NCI-H2196 treated with DMSO at 0.1 percent for 48 hours (cell line): ENCODE data around the gene GSC.
"Not testable (repeated sequence)": the region's sequence is repeated elsewhere in the genome, so short reads cannot be mapped to it uniquely, and the experiment has no call there.

Experiments used
- DNase-seq: peaks from one replicate; lab custom pipeline; 2025; ENCODE audit not compliant: unreplicated experiment; lab: John Stamatoyannopoulos, UW

GSC gene

GRCh38 chr14:94747739-94748138 is 22.2 kb downstream of the GSC start:
- DNase-seq: no peak

- DNase-seq: not testable (repeated sequence)
These were observed 22.8 kb downstream of the GSC start for GRCh38 chr14:94747153-94747552.

- DNase-seq: no peak
These were observed 23.8 kb downstream of the GSC start for GRCh38 chr14:94746131-94746530.

- no peak for DNase-seq
These were observed 31.2 kb downstream of the GSC start for GRCh38 chr14:94738751-94739150.

GRCh38 chr14:94738097-94738496 is 31.8 kb downstream of the GSC start:
- no peak for DNase-seq

- DNase-seq: no peak
These were observed 41.0 kb downstream of the GSC start for GRCh38 chr14:94728950-94729349.

GRCh38 chr14:94728440-94728839 is 41.5 kb downstream of the GSC start:
- not testable (repeated sequence) for DNase-seq

GRCh38 chr14:94726649-94727048 is 43.3 kb downstream of the GSC start:
- not testable (repeated sequence) for DNase-seq

GRCh38 chr14:94724993-94725392 is 44.9 kb downstream of the GSC start:
- DNase-seq: no peak

- no peak for DNase-seq
These were observed 47.5 kb downstream of the GSC start for GRCh38 chr14:94722397-94722796.
